ENCODE data around the gene PRKCE. TPM values are rescaled to one million over a fixed set of nuclear protein-coding genes. Genes with fewer than 3 reads are reported as not detected.
"Not testable (repeated sequence)": the region's sequence is repeated elsewhere in the genome, so short reads cannot be mapped to it uniquely, and the experiment has no call there.

Gene PRKCE
- polyA plus RNA-seq, 4 donors, result 7.9 to 9.2 (median 8.5) TPM

- no peak for DNase-seq (ENCODE audit: low read depth in 4 of 4, low spot score in 2 of 4)
Measured at GRCh38 chr2:45852450-45853150, 201.1 kb downstream of the PRKCE start.

DNA sequence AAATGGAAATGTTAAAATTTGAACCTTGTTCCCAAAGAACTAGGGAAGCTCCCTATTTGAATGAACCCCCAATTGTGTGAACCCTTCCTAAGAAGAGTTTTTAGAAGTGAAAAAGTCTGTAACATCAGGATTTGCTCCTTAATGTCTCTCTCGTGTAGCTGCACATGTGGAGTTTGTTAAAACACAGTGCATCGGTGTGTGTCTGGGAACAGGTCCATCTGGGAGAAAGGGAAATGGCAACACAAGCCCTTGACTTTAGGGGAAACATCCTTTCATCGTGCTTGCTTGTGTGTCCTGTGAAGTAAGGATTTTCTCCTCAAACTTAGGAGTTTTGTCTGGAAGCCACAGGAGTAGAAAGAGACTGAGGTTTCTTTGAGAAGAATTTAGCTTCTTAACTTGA, 203.9 kb downstream of the PRKCE start:
- no peak for DNase-seq (ENCODE audit: low read depth in 4 of 4, low spot score in 2 of 4)

DNA sequence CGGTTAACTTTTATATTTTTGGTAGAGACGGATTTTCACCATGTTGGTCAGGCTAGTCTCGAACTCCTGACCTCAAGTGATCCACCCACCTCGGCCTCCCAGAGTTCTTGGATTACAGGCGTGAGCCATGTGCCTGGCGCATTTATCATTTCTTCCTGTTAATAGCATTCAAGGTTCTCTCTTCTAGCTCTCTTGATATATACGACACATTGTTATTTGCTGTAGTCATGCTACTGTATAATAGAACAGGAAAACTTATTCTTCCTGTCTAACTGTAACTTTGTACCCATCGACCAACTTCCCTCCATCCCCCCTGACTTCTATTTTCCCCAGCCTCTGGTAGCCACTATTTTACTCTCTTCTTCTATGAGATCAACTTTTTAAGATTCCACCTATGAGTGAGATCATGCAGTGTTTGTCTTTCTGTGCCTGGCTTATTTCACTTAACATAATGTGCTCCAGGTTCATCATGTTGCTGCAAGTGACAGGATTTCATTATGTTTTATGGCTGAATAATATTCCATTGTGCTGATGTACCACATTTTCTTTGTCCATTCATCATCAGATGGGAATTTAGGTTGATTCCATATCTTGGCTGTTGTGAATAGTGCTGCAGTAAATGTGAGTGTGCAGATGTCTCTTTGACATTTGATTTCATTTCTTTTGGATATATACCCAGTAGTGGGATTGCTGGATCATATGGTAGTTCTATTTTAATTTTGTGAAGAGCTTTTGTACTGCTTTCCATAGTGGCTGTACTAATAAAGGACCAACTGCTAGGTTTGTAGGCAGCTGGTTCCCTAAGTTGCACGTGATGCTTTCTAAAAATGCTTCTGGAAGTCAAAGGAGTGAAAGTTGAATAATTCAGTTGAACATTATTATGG, 205.2 kb downstream of the PRKCE start:
- no peak for DNase-seq (ENCODE audit: low read depth in 4 of 4, low spot score in 2 of 4)

DNA sequence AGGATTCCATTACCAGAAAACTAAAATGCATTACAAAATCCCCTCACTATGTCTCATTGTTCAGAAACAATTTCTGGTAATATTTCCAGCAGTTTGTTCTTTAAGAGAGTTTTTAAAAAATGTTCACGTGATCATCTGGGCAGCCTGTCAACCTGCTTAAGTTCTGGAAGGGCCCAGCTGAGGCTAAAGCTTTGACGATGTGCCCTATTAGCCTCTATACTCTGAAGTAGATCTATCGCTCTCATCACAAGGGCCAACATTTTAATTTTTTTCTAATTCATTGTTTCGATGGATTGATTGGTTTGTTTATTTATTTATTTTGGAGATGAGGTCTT, 205.8 kb downstream of the PRKCE start:
- DNase-seq (ENCODE audit: low read depth in 4 of 4, low spot score in 2 of 4), result no peak

- DNase-seq (ENCODE audit: low read depth in 4 of 4, low spot score in 2 of 4), result no peak
Measured at GRCh38 chr2:45857867-45858520, 206.5 kb downstream of the PRKCE start.

DNA sequence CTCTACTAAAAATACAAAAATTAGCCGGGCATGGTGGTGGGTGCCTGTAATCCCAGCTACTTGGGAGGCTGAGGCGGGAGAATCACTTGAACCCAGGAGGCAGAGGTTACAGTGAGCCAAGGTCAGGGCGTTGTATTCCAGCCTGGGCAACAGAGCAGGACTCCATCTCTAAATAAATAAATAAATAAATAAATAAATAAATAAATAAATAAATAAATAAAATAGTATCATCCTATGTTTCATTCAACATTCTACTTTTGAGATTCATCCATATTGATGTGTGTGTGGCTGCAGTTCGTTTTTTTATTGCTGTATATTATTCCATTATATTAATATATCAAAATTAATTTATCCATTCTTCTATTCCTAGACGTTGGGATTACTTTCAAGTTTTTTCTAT, 207.4 kb downstream of the PRKCE start:
- DNase-seq (ENCODE audit: low read depth in 4 of 4, low spot score in 2 of 4), result not testable (repeated sequence)

GRCh38 chr2:45859682-45860081, 208.2 kb downstream of the PRKCE start:
- DNase-seq (ENCODE audit: low read depth in 4 of 4, low spot score in 2 of 4), result no peak

- peak; percentile 39 to 51 (median 42) for DNase-seq (ENCODE audit: low read depth in 4 of 4, low spot score in 2 of 4)
Measured at GRCh38 chr2:45860136-45861121, 209.0 kb downstream of the PRKCE start.

GRCh38 chr2:45862843-45863242, 211.4 kb downstream of the PRKCE start:
- DNase-seq (ENCODE audit: low read depth in 4 of 4, low spot score in 2 of 4), result no peak

DNA sequence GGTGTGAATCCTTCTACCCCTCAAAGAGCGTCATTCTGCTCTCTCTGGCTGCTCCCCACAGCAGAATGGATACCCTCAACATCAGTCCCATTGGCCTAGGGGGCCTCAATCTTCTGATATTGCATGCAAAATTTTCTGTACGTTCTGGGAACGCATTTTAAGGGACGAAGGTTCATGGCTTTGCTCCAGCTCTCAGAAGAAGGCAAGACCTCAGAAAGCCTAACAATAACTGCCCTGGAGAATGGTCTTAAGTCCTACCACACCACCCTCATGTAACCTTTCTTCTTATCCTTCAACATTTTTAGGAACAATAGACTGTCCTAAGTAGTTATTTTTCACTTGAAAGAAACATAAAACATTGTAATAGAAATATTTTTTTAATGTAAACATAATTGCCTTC, 212.6 kb downstream of the PRKCE start:
- DNase-seq (ENCODE audit: low read depth in 4 of 4, low spot score in 2 of 4), result no peak

DNA sequence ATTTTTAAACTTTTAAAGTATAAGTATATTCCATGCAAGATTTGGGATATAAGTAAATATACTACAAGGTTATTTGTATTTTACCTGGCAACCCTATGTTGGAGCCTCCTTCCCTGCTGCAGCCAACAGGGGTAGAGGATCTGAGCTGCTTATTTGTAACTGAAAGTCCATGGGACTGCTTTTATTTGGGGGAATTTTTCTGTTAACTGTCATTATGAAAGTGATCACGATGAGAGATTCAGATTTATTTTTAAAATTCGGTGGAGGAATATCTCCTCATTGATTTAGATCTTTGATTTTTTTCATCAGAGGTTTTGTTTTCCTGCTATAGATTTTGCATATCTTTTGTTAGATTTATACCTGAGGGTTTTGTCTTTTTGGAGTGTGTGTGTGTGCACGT, 215.9 kb downstream of the PRKCE start:
- DNase-seq (ENCODE audit: low read depth in 4 of 4, low spot score in 2 of 4), result no peak

- no peak for DNase-seq (ENCODE audit: low read depth in 4 of 4, low spot score in 2 of 4)
Measured at GRCh38 chr2:45867800-45868199, 216.3 kb downstream of the PRKCE start.

- no peak for DNase-seq (ENCODE audit: low read depth in 4 of 4, low spot score in 2 of 4)
Measured at GRCh38 chr2:45869165-45869501, 217.7 kb downstream of the PRKCE start.

DNA sequence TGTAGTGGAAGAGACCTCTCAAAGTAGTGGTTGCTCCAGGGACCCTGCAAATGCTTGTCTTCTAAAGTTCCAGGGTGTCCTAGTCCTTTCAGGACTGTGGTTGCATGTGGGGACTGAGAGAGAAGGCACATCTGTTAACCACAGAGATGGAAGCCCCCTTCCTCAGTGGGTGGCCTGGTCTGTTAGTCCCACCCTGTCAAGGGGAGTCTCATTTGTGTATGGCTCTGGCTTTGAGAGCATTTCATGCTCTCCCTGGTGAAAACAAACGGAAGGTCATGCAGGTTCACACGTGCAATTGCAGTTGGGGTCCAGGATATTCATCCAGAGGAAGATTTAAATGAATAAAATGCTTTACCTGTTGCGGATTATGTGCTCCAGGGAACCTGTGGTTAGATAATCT, 219.6 kb downstream of the PRKCE start:
- no peak for DNase-seq (ENCODE audit: low read depth in 4 of 4, low spot score in 2 of 4)

DNA sequence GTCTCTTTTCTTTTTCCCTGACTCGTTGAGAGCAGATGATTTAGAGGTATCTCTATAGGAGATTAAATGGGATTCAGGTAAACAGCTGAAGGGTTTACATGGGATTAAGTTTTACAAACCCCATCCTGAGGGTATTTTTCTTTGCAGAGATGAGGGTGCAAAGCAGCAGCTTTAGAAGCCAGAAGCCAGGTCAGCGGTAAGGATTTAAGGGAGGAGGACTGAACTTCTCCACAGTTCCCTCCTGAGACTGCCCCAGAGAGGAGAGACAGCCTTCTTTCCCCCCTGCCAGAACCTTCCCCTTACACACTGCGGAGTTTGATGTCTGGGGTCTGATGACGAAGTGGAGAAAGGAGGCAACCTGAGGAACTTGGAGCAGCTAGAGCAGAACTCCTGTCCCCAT, 220.1 kb downstream of the PRKCE start:
- DNase-seq (ENCODE audit: low read depth in 4 of 4, low spot score in 2 of 4), result no peak

GRCh38 chr2:45872211-45872610, 220.7 kb downstream of the PRKCE start:
- DNase-seq (ENCODE audit: low read depth in 4 of 4, low spot score in 2 of 4), result no peak

DNA sequence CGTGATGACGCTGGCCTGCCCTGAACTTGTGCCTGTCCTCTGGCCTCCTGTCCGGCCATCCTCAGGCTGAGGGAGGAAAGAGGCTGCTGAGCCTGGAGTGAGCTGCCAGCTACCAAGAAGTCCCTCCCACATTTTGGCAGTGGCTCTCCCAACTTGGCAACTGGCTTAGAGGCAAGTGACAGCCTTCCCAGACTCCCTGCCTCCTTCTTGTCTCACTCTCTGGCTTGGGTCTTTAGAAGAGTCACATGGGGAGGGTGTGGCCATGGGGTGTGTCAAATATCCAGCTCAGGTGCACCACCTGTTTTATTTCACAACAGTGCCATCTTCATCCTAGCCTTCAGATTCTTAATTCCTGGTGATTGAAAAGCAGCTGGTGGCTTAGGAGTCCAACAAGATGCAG, 222.9 kb downstream of the PRKCE start:
- no peak for DNase-seq (ENCODE audit: low read depth in 4 of 4, low spot score in 2 of 4)

GRCh38 chr2:45876611-45877010, 225.1 kb downstream of the PRKCE start:
- no peak for DNase-seq (ENCODE audit: low read depth in 4 of 4, low spot score in 2 of 4)

DNA sequence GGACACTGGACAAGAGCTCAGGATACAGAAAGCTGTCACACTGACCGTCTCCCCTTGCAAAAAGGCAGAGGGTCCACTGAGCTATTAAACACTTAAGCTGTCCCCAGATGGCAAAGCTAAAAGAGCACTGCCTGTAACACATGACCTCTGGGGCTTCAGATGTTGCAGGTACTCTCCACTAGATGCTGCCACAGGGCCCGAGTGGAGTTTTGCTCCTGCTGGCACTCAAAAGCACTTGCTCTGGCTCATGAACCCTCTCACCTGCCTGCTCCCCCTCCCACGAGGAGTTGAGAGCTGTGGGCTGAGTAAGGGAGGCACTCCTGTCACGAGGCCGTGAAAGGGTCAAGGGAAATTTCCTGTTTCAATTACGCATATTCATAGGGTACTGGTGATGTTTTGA, 227.9 kb downstream of the PRKCE start:
- DNase-seq (ENCODE audit: low read depth in 4 of 4, low spot score in 2 of 4), result no peak

DNA sequence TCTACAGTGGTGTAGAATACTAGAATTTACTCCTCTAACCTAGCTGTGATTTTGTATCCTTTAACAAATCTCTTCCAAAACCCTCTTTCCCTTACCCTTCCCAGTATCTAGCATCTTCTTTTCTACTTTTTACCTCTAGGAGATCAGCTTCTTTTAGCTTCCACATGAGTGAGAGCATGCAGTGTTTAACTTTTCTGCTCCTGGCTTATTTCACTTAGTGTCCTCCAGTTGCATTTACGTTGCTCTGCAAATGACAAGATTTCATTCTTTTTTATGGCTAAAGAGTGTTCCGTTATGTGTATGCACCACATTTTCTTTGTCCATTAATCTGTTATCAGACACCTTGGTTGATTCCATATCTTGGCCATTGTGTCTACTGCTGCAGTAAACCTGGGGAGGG, 228.5 kb downstream of the PRKCE start:
- no peak for DNase-seq (ENCODE audit: low read depth in 4 of 4, low spot score in 2 of 4)

Measured in left renal cortex interstitium (tissue), 4 donors.